Mesodermal cell (in vitro differentiated cells): ENCODE results near the gene CCDC88C.
"Not testable (repeated sequence)": the region's sequence is repeated elsewhere in the genome, so short reads cannot be mapped to it uniquely, and the experiment has no call there.

ENCODE experiments used
- H3K27ac ChIP-seq: 2 replicates; pipeline ENCODE4 v1.7.0; 2013; ENCODE audit warnings: mild to moderate bottlenecking, low read depth, low read length, moderate library complexity; ENCODE audit not compliant: severe bottlenecking
- H3K36me3 ChIP-seq: 2 replicates; pipeline ENCODE4 v1.7.1; 2013; ENCODE audit warnings: mild to moderate bottlenecking, low read length, moderate library complexity; ENCODE audit not compliant: control insufficient read depth, insufficient read depth
- H3K4me1 ChIP-seq: one replicate; pipeline ENCODE4 v1.7.1; 2013; ENCODE audit warnings: mild to moderate bottlenecking, low read length; ENCODE audit not compliant: insufficient read depth, control insufficient read depth, poor library complexity, severe bottlenecking
- H3K4me3 ChIP-seq: 2 replicates; pipeline ENCODE4 v1.7.0; 2013; ENCODE audit warnings: low read length, control low read depth, mild to moderate bottlenecking; ENCODE audit not compliant: insufficient read depth, poor library complexity, severe bottlenecking; ENCODE audit errors: extremely low read depth
- H3K9me3 ChIP-seq: 2 replicates; pipeline ENCODE4 v1.7.1; 2013; ENCODE audit warnings: mild to moderate bottlenecking, low read length, moderate library complexity; ENCODE audit not compliant: control insufficient read depth
- WGBS, 2 experiments: methylation state at CpG; one replicate each; pipeline ENCODE4 v1.1.5; 2013; ENCODE audit warnings: missing lambda C conversion rate in 2 of 2; ENCODE audit not compliant: insufficient coverage in 2 of 2; 5-methylcytosine and 5-hydroxymethylcytosine counted together

CCDC88C gene

GRCh38 chr14:91227183-91227628 lies 190.4 kb downstream of the CCDC88C start:
- 91 to 96% methylated on average over 7 of the region's 7 CpGs for WGBS, 2 experiments
- Histone ChIP-seq H3K9me3 (peaks cover 4% of the 10 kb centered on the region), H3K36me3 (no peaks in the 10 kb centered on the region)

GRCh38 chr14:91226360-91226759 lies 191.3 kb downstream of the CCDC88C start:
- H3K4me1 ChIP-seq, result peaks cover 12% of the 10 kb centered on the region
- not testable (repeated sequence) for H3K4me3 ChIP-seq, H3K27ac ChIP-seq, H3K9me3 ChIP-seq, H3K36me3 ChIP-seq
- WGBS, 2 experiments, result 88% methylated on average over 3 of the region's 4 CpGs; no CpG with 5 or more reads in 1 of the 2 experiments

More at GRCh38 chr14:91227183-91227628, 190.4 kb downstream of the CCDC88C start:
- H3K4me1 ChIP-seq, result peaks cover 12% of the 10 kb centered on the region
- no peak overlapping the region for H3K4me3 ChIP-seq
- no peak overlapping the region for H3K27ac ChIP-seq

GRCh38 chr14:91225025-91225424 lies 192.6 kb downstream of the CCDC88C start:
- Histone ChIP-seq H3K4me1 (peaks cover 12% of the 10 kb centered on the region), H3K27ac (no peak overlapping the region)
- WGBS, 2 experiments, result 91 to 93% methylated on average over 6 of the region's 7 CpGs

GRCh38 chr14:91223028-91223783 lies 194.4 kb downstream of the CCDC88C start:
- Histone ChIP-seq H3K36me3 (no peaks in the 10 kb centered on the region), H3K4me3 (no peak overlapping the region), H3K27ac (no peak overlapping the region), H3K4me1 (peaks cover 6% of the 10 kb centered on the region), H3K9me3 (no peaks in the 10 kb centered on the region)
- no CpG with 5 or more reads among the region's 1 CpG for WGBS, 2 experiments

More at GRCh38 chr14:91225025-91225424, 192.6 kb downstream of the CCDC88C start:
- no peaks in the 10 kb centered on the region for H3K9me3 ChIP-seq
- H3K36me3 ChIP-seq, result no peaks in the 10 kb centered on the region
- H3K4me3 ChIP-seq, result no peak overlapping the region
